B cell (primary cell): ENCODE results near the gene FSTL3.

ENCODE experiments used
- CTCF ChIP-seq: fragments of 200-600 bp; IDR thresholded peaks from one replicate; pipeline ENCODE4 v1.8.0; 2022; ENCODE audit warnings: antibody characterized with exemption, mild to moderate bottlenecking
- EZH2 ChIP-seq: IDR thresholded peaks from 2 replicates; pipeline ENCODE4 v1.6.1; 2012; ENCODE audit warnings: borderline replicate concordance, low read depth, mild to moderate bottlenecking, moderate library complexity, low read length; ENCODE audit not compliant: insufficient read depth, poor library complexity, severe bottlenecking

GRCh38 chr19:682678-683320, 6.6 kb downstream of the FSTL3 start:
- TF ChIP-seq CTCF (no peak), EZH2 (no peak)
